H54 (cell line): ENCODE data around the gene PHLDB3.

Experiments used
- DNase-seq: peaks from one replicate; pipeline ENCODE4 v3.0.0; 2011; ENCODE audit warnings: low spot score, mixed read lengths; ENCODE audit not compliant: insufficient read length
- FAIRE-seq: peaks from 3 replicates; lab custom pipeline; 2011; peaks lifted over from hg19 to GRCh38; lab: Jason Lieb, UNC
- POLR2A ChIP-seq: IDR thresholded peaks from 2 replicates; pipeline ENCODE4 v1.6.1; 2011; ENCODE audit warnings: low read depth, mild to moderate bottlenecking, low read length

The PHLDB3 gene

GRCh38 chr19:43498233-43498842 is 6.2 kb downstream of the PHLDB3 start:
- FAIRE-seq, result no peak
- DNase-seq, result no peak
- TF ChIP-seq POLR2A, result no peak

- no peak for TF ChIP-seq POLR2A
- FAIRE-seq (no peak), DNase-seq (no peak)
These were observed 7.6 kb downstream of the PHLDB3 start for GRCh38 chr19:43496960-43497359.

DNA sequence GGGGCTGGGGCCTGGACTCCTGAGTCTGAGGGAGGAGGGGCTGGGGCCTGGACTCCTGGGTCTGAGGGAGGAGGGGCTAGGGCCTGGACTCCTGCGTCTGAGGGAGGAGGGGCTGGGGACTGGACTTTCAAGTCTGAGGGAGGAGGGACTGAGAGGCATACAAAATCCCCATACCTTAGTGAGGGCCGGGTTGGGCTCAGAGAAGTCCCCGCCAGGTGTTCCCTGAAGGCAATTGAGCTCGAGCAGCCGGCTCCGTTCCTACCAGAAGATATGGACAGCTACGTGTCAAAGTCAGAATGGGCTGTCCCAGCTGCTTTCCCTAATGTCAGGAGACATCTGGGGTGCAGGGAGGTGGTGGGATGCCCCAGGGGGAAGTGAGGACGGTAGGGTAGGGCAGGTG is 9.5 kb downstream of the PHLDB3 start:
- FAIRE-seq, result no peak
- no peak for TF ChIP-seq POLR2A
- DNase-seq, result no peak

- FAIRE-seq (no peak), DNase-seq (no peak)
- TF ChIP-seq POLR2A, result no peak
These were observed 13.8 kb downstream of the PHLDB3 start for GRCh38 chr19:43490759-43491158.

DNA sequence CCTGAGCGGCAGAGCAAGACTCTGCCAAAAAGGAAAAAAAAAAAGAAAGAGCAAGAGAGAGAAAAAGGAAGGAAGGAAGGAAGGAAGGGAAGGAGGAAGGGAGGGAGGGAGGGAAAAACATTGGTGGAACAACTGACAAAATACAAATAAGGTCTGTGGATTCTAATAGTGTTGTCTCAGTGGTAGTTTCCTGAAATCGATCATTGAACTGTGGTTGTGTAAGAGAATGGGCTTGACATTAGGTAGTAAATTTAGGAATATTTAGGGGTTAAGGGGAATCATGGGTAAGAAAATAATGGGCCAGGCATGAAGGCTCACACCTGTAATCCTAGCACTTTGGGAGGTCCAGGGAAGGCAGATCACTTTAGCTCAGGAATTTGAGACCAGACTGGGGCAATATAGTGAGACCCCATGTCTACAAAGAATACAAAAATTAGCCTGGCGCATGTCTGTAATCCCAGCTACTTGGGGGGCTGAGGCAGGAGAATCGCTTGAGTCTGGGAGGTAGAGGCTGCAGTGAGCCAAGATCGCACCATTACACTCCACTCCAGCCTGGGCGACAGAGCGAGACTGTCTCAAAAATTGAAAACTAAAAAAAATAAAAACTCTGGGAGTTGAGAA is 14.5 kb downstream of the PHLDB3 start:
- TF ChIP-seq POLR2A, result no peak
- FAIRE-seq (no peak), DNase-seq (no peak)

GRCh38 chr19:43489310-43489709 is 15.2 kb downstream of the PHLDB3 start:
- DNase-seq (no peak), FAIRE-seq (no peak)
- TF ChIP-seq POLR2A, result no peak

DNA sequence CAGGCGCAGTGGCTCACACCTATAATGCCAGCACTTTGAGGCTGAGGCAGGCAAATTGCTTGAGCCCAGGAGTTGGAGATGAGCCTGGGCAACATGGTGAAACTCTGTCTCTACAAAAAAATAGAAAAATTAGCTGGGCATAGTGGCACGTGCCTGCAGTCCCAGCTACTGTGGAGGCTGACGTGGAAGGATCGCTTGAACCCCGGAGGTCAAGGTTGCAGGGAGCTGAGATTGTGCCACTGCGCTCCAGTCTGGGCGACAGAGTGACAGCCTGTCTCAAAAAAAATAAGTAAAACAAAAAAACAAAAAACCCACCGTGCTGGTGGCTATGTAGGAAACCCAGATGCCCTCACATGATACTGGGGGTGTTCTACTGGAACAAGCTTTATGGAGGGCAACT is 16.4 kb downstream of the PHLDB3 start:
- TF ChIP-seq POLR2A, result no peak
- no peak for FAIRE-seq

DNA sequence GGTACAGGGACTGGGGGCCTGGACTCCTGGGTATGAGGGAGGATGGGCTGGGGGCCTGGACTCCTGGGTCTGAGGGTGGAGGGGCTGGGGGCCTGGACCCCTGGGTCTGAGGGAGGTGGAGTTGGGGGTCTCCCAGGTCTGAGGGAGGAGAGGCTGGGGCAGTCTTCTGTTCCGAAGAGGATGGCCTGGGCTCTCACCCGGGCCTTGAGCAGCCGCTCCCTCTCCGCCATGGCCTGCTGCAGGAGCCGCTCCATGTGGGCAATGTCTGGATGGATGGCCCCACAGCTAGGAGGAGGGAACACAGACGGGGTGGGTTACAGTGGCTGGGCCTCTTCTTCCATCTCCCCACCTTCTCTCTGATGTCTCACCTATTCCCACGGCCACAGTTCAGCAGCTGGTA is 18.1 kb downstream of the PHLDB3 start:
- no peak for DNase-seq
- FAIRE-seq, result no peak
- no peak for TF ChIP-seq POLR2A

More for the DNA sequence above, 16.4 kb downstream of the PHLDB3 start:
- no peak for DNase-seq

DNA sequence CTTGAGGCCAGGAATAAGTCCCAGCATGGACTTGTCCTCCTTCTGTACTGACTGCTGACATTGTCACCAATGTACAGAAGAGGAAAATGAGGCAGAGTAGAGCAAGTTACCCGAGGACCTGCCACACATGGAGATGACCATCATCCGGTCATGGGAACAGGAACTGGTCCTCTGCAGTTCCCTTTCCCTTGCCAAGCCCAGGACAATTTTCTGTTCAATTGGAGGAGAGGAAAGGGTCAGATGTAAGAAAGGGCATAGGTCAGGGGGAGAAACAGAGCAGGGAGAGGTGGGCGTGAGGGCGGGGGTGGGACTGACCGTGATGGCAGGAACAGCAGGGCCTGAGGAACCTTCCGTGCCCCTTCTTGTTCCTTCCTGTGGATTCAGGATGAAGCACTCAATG is 18.6 kb downstream of the PHLDB3 start:
- no peak for TF ChIP-seq POLR2A
- no peak for DNase-seq
- no peak for FAIRE-seq

DNA sequence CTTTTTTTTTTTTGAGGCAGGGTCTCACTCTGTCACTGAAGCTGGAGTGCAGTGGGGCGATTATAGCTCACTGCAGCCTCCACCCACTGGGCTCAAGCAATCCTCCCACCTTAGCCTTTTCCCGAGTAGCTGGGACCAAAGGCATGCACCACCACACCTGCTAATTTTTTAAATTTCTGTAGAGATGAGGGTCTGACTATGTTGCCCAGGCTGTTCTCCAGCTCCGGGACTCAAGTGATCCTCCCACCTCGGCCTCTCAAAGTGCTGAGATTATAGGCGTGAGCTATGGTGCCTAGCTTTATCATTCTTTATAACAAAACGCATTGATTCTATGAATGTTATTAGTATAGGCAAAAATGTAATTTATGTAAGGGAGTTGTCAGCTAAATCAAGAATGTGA is 21.3 kb downstream of the PHLDB3 start:
- no peak for TF ChIP-seq POLR2A
- no peak for DNase-seq
- no peak for FAIRE-seq

- TF ChIP-seq POLR2A, result no peak
- DNase-seq, result no peak
These were observed 22.4 kb downstream of the PHLDB3 start for GRCh38 chr19:43482193-43482592.

DNA sequence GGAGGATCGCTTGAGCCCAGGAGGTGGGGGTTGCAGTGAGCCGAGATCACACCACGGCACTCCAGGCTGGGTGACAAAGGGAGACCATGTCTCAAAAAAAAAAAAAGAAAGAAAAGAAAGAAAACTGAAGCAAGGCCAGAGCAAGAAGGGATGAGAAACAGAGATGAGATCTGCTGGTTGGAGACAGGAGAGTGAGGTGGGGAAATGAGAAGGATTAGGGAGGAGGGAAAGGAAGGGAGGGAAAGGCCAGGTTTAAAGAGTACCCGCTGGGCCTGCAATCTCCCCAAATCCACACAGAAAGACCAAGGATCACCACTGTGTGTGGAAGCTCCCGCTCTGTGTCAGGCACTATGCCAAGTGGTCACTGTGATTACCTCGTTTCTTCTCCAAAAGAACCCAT is 22.8 kb downstream of the PHLDB3 start:
- FAIRE-seq, result no peak
- DNase-seq, result no peak
- TF ChIP-seq POLR2A, result no peak

More at GRCh38 chr19:43482193-43482592, 22.4 kb downstream of the PHLDB3 start:
- FAIRE-seq, result no peak

DNA sequence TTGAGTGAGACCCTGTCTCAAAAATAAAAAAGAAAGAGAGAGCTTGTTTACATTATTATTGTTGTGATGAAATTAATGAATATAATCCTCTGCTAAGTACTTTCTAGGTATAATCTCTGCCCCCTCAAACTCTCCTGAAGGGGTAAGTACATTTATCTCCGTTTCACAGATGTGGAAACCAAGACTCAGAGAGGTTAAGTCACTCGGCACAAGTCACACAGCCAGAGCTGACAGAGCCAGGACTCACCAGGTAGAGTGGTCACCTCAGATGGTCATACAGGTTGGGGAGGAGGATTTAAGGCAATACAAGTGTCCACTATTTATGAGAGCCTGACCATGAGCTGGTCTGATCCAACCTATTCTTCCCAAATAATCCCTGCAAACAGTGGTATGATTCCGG is 24.0 kb downstream of the PHLDB3 start:
- TF ChIP-seq POLR2A, result no peak
- no peak for DNase-seq
- FAIRE-seq, result no peak

GRCh38 chr19:43479961-43480561 is 24.5 kb downstream of the PHLDB3 start:
- no peak for FAIRE-seq
- DNase-seq, result no peak
- TF ChIP-seq POLR2A, result no peak

GRCh38 chr19:43479226-43479625 is 25.3 kb downstream of the PHLDB3 start:
- DNase-seq (no peak), FAIRE-seq (no peak)
- TF ChIP-seq POLR2A, result no peak
